Stimulated activated CD8-positive, alpha-beta memory T cell treated with anti-CD3 and anti-CD28 coated beads, Interleukin-4, amount 100 ng/mL, for 48 hours (primary cell): ENCODE data around the gene IL19.
"Not testable (repeated sequence)": the region's sequence is repeated elsewhere in the genome, so short reads cannot be mapped to it uniquely, and the experiment has no call there.

Experiments
- DNase-seq: peaks from one replicate; pipeline ENCODE4 v3.0.0-alpha.2; 2020

IL19 gene

GRCh38 chr1:206778031-206778430 is 7.5 kb downstream of the IL19 start:
- DNase-seq = no peak

GRCh38 chr1:206778911-206779310 is 8.3 kb downstream of the IL19 start:
- not testable (repeated sequence) for DNase-seq

GRCh38 chr1:206779638-206780037 is 9.1 kb downstream of the IL19 start:
- DNase-seq = no peak

- peak; percentile 58 for DNase-seq
Measured at GRCh38 chr1:206782448-206782847, 11.9 kb downstream of the IL19 start.

GRCh38 chr1:206783506-206783905 is 12.9 kb downstream of the IL19 start:
- peak; percentile 36 for DNase-seq

GRCh38 chr1:206784471-206784903 is 13.9 kb downstream of the IL19 start:
- DNase-seq = peak; percentile 93

- no peak for DNase-seq
Measured at GRCh38 chr1:206785182-206785765, 14.7 kb downstream of the IL19 start.

GRCh38 chr1:206786212-206786886 is 15.8 kb downstream of the IL19 start:
- peak; percentile 40 for DNase-seq

- DNase-seq = peak; percentile 40
Measured at GRCh38 chr1:206787891-206788290, 17.3 kb downstream of the IL19 start.

- peak; percentile 20 for DNase-seq
Measured at GRCh38 chr1:206788487-206789050, 18.0 kb downstream of the IL19 start.

- DNase-seq = peak; percentile 26
Measured at GRCh38 chr1:206790502-206791250, 20.1 kb downstream of the IL19 start.

GRCh38 chr1:206792939-206793607 is 22.5 kb downstream of the IL19 start:
- peak; percentile 70 for DNase-seq

- no peak for DNase-seq
Measured at GRCh38 chr1:206793620-206794019, 23.0 kb downstream of the IL19 start.

- DNase-seq = peak; percentile 66
Measured at GRCh38 chr1:206794294-206794908, 23.8 kb downstream of the IL19 start.

- DNase-seq = no peak
Measured at GRCh38 chr1:206796116-206796515, 25.5 kb downstream of the IL19 start.

GRCh38 chr1:206796981-206797402 is 26.4 kb downstream of the IL19 start:
- no peak for DNase-seq

GRCh38 chr1:206797534-206798383 is 27.2 kb downstream of the IL19 start:
- DNase-seq = peak; percentile 58

GRCh38 chr1:206798384-206798996 is 27.9 kb downstream of the IL19 start:
- DNase-seq = no peak

GRCh38 chr1:206799311-206799710 is 28.7 kb downstream of the IL19 start:
- no peak for DNase-seq

- no peak for DNase-seq
Measured at GRCh38 chr1:206800411-206800810, 29.8 kb downstream of the IL19 start.

- no peak for DNase-seq
Measured at GRCh38 chr1:206800891-206801290, 30.3 kb downstream of the IL19 start.
